ENCODE measurements around the gene ANKFN1.

ANKFN1 gene

GRCh38 chr17:56558088-56558487 lies 404.8 kb downstream of the ANKFN1 start:
- H3K4me3 ChIP-seq (ENCODE audit: low read depth, low read length), result no peak overlapping the region
- DNase-seq (ENCODE audit: low read depth), result no peak
- TF ChIP-seq CTCF (conservative IDR thresholded peaks at IDR 0.05; ENCODE audit: low read depth, low read length), result no peak
